HepG2 (cell line): ENCODE measurements around the gene MT1A. TPM values are rescaled to one million over a fixed set of nuclear protein-coding genes. Genes with fewer than 3 reads are reported as not detected.

Source experiments
- ATAC-seq: fragments of 200-7000 bp; cut with Tn5 transposase; 3 replicates; pipeline ENCODE4 v1.9.1; 2020; ENCODE audit warnings: mild to moderate bottlenecking, moderate library complexity
- BruUV-seq: library from RNA; stranded (reverse); fragments of 400-500 nt; replicated peaks from 2 replicates; lab custom pipeline; 2021; lab: Mats Ljungman, UMichigan
- CTCF ChIA-PET: fragments of 300-600 bp; formaldehyde crosslinking; extraction: SDS; loops from one replicate; lab custom pipeline; 2021; ENCODE audit warnings: low total read pairs, inconsistent platforms, low intra/inter-chr PET ratio; lab: Yijun Ruan, JAX
- POLR2A ChIA-PET: fragments of 350-600 bp; sonication (Branson Sonifier 250); formaldehyde crosslinking; loops from one replicate; lab custom pipeline; 2020; ENCODE audit warnings: antibody characterized with exemption, inconsistent platforms; lab: Yijun Ruan, JAX
- DNase-seq: peaks from one replicate; pipeline ENCODE4 v3.0.0-alpha.2; 2015; ENCODE audit warnings: low spot score
- FAIRE-seq: peaks from 3 replicates; lab custom pipeline; 2011; peaks lifted over from hg19 to GRCh38; lab: Jason Lieb, UNC
- H2AFZ ChIP-seq: one replicate; pipeline ENCODE4 v1.6.1; 2011; ENCODE audit warnings: low read length, inconsistent platforms
- H3K27ac ChIP-seq: fragments of 300-600 bp; 3 replicates; pipeline ENCODE4 v1.8.0; 2011; ENCODE audit warnings: mixed run types, mild to moderate bottlenecking, mixed read lengths, low read length, inconsistent platforms; ENCODE audit not compliant: insufficient read depth; ENCODE audit errors: extremely low read length
- H3K27me3 ChIP-seq, 2 experiments: fragments of 200-600 bp in 1 of 2; 2 replicates in 1 of 2; 3 replicates in 1 of 2; pipeline versions ENCODE4 v1.6.0 to v1.8.0; 2011; ENCODE audit warnings: low read length in 2 of 2, mild to moderate bottlenecking in 2 of 2, moderate library complexity in 2 of 2, inconsistent platforms in 1 of 2; ENCODE audit not compliant: insufficient read depth in 2 of 2, control insufficient read depth in 1 of 2
- H3K36me3 ChIP-seq, 2 experiments: fragments of 200-600 bp in 1 of 2; replicated peaks in 1 of 2; 2 replicates in 1 of 2; 3 replicates in 1 of 2; pipeline versions ENCODE4 v1.5.1 to v1.8.0; 2011; ENCODE audit warnings: low read length in 2 of 2, inconsistent platforms in 1 of 2; ENCODE audit not compliant: insufficient read depth in 2 of 2, control insufficient read depth in 1 of 2
- H3K4me1 ChIP-seq: 2 replicates; pipeline ENCODE4 v1.5.1; 2012; ENCODE audit warnings: low read length, inconsistent platforms; ENCODE audit not compliant: insufficient read depth
- H3K4me2 ChIP-seq: 2 replicates; pipeline ENCODE4 v1.6.0; 2011; ENCODE audit warnings: low read depth, low read length, inconsistent platforms
- H3K4me3 ChIP-seq, 3 experiments: fragments of 200-600 bp in 1 of 3; sonication (generic), shearing (Covaris generic) in 1 of 3; replicated peaks in 1 of 3; 2 replicates each; pipeline ENCODE4 v1.5.1; 2011 to 2016; ENCODE audit warnings: low read length in 3 of 3, inconsistent platforms in 2 of 3, low read depth in 2 of 3, mild to moderate bottlenecking in 2 of 3, control low read depth in 1 of 3, mixed read lengths in 1 of 3; ENCODE audit not compliant: insufficient read depth in 1 of 3
- H3K79me2 ChIP-seq: one replicate; pipeline ENCODE4 v1.6.1; 2011; ENCODE audit warnings: low read length, inconsistent platforms; ENCODE audit not compliant: insufficient read depth
- H3K9ac ChIP-seq: 2 replicates; pipeline ENCODE4 v1.6.0; 2011; ENCODE audit warnings: mild to moderate bottlenecking, low read depth, low read length, inconsistent platforms; ENCODE audit not compliant: insufficient read depth
- H3K9me3 ChIP-seq: 2 replicates; pipeline ENCODE4 v1.5.1; 2012; ENCODE audit warnings: mild to moderate bottlenecking, low read length
- H4K20me1 ChIP-seq: 2 replicates; pipeline ENCODE4 v1.6.0; 2011; ENCODE audit warnings: inconsistent platforms, mild to moderate bottlenecking, low read length, moderate library complexity; ENCODE audit not compliant: insufficient read depth
- AGO1 ChIP-seq: fragments of 200-400 bp; formaldehyde crosslinking; IDR thresholded peaks from 2 replicates; pipeline ENCODE4 v1.6.1; 2017; ENCODE audit warnings: mild to moderate bottlenecking, low read depth, low read length, moderate library complexity; ENCODE audit not compliant: poor library complexity, severe bottlenecking
- ESRRA ChIP-seq: sonication (generic); formaldehyde crosslinking; IDR thresholded peaks from 2 replicates; pipeline ENCODE4 v1.5.1; 2020; ENCODE audit warnings: mild to moderate bottlenecking, low read depth, missing genetic modification reagents
- GPN1 ChIP-seq: sonication (generic); formaldehyde crosslinking; IDR thresholded peaks from 2 replicates; pipeline ENCODE4 v1.5.1; 2020; ENCODE audit warnings: missing genetic modification reagents, borderline replicate concordance
- IRF9 ChIP-seq: sonication (generic); formaldehyde crosslinking; IDR thresholded peaks from 2 replicates; pipeline ENCODE4 v1.8.0; 2022; ENCODE audit warnings: missing genetic modification reagents, mild to moderate bottlenecking, borderline replicate concordance
- JARID2 ChIP-seq: sonication (generic); formaldehyde crosslinking; IDR thresholded peaks from 2 replicates; pipeline ENCODE4 v1.8.1; 2023; ENCODE audit warnings: missing genetic modification reagents, inconsistent platforms; ENCODE audit not compliant: insufficient replicate concordance
- NR1H2 ChIP-seq: sonication (generic); formaldehyde crosslinking; IDR thresholded peaks from 2 replicates; pipeline ENCODE4 v1.8.1; 2022; ENCODE audit warnings: low read depth, missing genetic modification reagents, borderline replicate concordance
- POGZ ChIP-seq: sonication (generic); formaldehyde crosslinking; IDR thresholded peaks from 2 replicates; pipeline ENCODE4 v1.4.0; 2020; ENCODE audit warnings: mild to moderate bottlenecking, missing genetic modification reagents
- RELA ChIP-seq: sonication (generic); formaldehyde crosslinking; IDR thresholded peaks from 2 replicates; pipeline ENCODE4 v1.4.0; 2020; ENCODE audit warnings: missing genetic modification reagents
- RFXANK ChIP-seq: IDR thresholded peaks from 2 replicates; pipeline ENCODE4 v1.6.1; 2016
- SALL2 ChIP-seq: sonication (generic); formaldehyde crosslinking; IDR thresholded peaks from 2 replicates; pipeline ENCODE4 v1.8.1; 2023; ENCODE audit warnings: mild to moderate bottlenecking, missing genetic modification reagents, inconsistent platforms
- ZBTB14 ChIP-seq: sonication (generic); formaldehyde crosslinking; IDR thresholded peaks from 2 replicates; pipeline ENCODE4 v1.4.0; 2020; ENCODE audit warnings: missing genetic modification reagents
- ZNF20 ChIP-seq: sonication (generic); formaldehyde crosslinking; IDR thresholded peaks from 2 replicates; pipeline ENCODE4 v1.4.0; 2020; ENCODE audit warnings: mild to moderate bottlenecking, moderate library complexity, missing genetic modification reagents
- ZNF329 ChIP-seq: sonication (generic); formaldehyde crosslinking; IDR thresholded peaks from 2 replicates; pipeline ENCODE4 v1.9.0; 2021; ENCODE audit warnings: low read depth, mild to moderate bottlenecking, missing genetic modification reagents
- ZNF607 ChIP-seq: sonication (generic); formaldehyde crosslinking; IDR thresholded peaks from 2 replicates; pipeline ENCODE4 v1.5.1; 2020; ENCODE audit warnings: missing genetic modification reagents, mild to moderate bottlenecking, borderline replicate concordance
- ZNF749 ChIP-seq: sonication (generic); formaldehyde crosslinking; IDR thresholded peaks from 2 replicates; pipeline ENCODE4 v1.8.0; 2022; ENCODE audit warnings: mild to moderate bottlenecking, missing genetic modification reagents, moderate library complexity, borderline replicate concordance
- ZNF780A ChIP-seq: sonication (generic); formaldehyde crosslinking; IDR thresholded peaks from 2 replicates; pipeline ENCODE4 v1.8.0; 2022; ENCODE audit warnings: mild to moderate bottlenecking, missing genetic modification reagents, moderate library complexity
- ZNF839 ChIP-seq: sonication (generic); formaldehyde crosslinking; IDR thresholded peaks from 2 replicates; pipeline ENCODE4 v1.4.0; 2020; ENCODE audit warnings: missing genetic modification reagents, mild to moderate bottlenecking, borderline replicate concordance
- WGBS: methylation state at CpG from one replicate; pipeline ENCODE4 v1.1.6; 2017; ENCODE audit warnings: low lambda C conversion rate; 5-methylcytosine and 5-hydroxymethylcytosine counted together
- in situ Hi-C: cut with HindIII; loops from 2 replicates; pipeline ENCODE4 v1.10.0; 2017; ENCODE audit warnings: low pct_unique_long_range_greater_than_20kb; ENCODE audit not compliant: extremely low pct_ligation_motif_present
- intact Hi-C: fragments of 100-400 bp; cut with micrococcal nuclease; formaldehyde crosslinking; loops from one replicate; pipeline ENCODE4 v1.10.0; 2022; ENCODE audit not compliant: unreplicated experiment
- polyA plus RNA-seq, 8 experiments: library from polyadenylated mRNA; depleted of rRNA in 3 of 8; stranded (reverse) in 7 of 8; unstranded in 1 of 8; fragments of >200 nt; fragmentation: Illumina TruSeq in 4 of 8; extraction: Trizol in 4 of 8; gene quantifications; 2 replicates each; pipeline versions ENCODE4 v1.2.1 to v1.2.3, GENCODE V29; 2011 to 2016; ENCODE audit warnings: low read depth in 4 of 8, missing spikeins in 1 of 8, mixed read lengths in 1 of 8; ENCODE audit not compliant: insufficient read depth in 1 of 8
- total RNA-seq, 5 experiments: library from RNA; depleted of rRNA; stranded (reverse); fragments of >200 nt; fragmentation: Illumina TruSeq; extraction: Trizol; gene quantifications; 2 replicates each; pipeline ENCODE4 v1.2.3, GENCODE V29; 2016; ENCODE audit warnings: low read depth in 1 of 5

The MT1A gene
- total and polyA plus RNA-seq, 2 of the 13 experiments (the other 11 are each of a cell fraction or from before 2014, with no cell fraction given) = 8.3 to 10.4 TPM

- no TSS peak for BruUV-seq
- Histone ChIP-seq H2AFZ (no peak overlapping the region), H3K4me1 (peaks cover 50% of the 10 kb centered on the region), H3K4me2 (no peak overlapping the region), H3K27ac (no peak overlapping the region), H3K9me3 (no peaks in the 10 kb centered on the region), H3K27me3 (peaks cover 0 to 7% of the 10 kb centered on the region in 2 experiments; a peak in 2 of 5 replicates), H3K79me2 (no peaks in the 10 kb centered on the region), H3K4me3 (no peak overlapping the region), H3K9ac (no peak overlapping the region), H4K20me1 (no peaks in the 10 kb centered on the region), H3K36me3 (no peaks in the 10 kb centered on the region)
- ATAC-seq (no peak), DNase-seq (no peak), FAIRE-seq (no peak)
- ChIA-PET POLR2A (interaction anchor here (0.5 to 3.4 kb wide), 2 partner anchors 21 to 83 kb away, joined by 3 to 39 read pairs; partner anchors contain the start of gene MT1E), CTCF (no interaction called here)
- intact Hi-C loops = loop anchor here (10.0 kb wide), 2 partner anchors 50 to 260 kb away; partner anchors contain the start of genes MT1B, MT1F and SLC12A3
- TF ChIP-seq ESRRA (CRISPR knock-in tag) (no peak), AGO1 (no peak), SALL2 (CRISPR knock-in tag) (no peak), GPN1 (CRISPR knock-in tag) (no peak), NR1H2 (CRISPR knock-in tag) (no peak), ZNF839 (CRISPR knock-in tag) (no peak)
- in situ Hi-C loops = loop anchor here (5.0 kb wide), 1 partner anchor 97 kb away; no protein-coding TSS in a partner anchor
- WGBS = 57% methylated on average over 4 of the region's 4 CpGs
Measured at GRCh38 chr16:56604966-56605365, 33.5 kb upstream of the MT1A start.

GRCh38 chr16:56605475-56605874, 33.0 kb upstream of the MT1A start:
- H3K4me3 ChIP-seq = no peak overlapping the region
- intact Hi-C loops (loop anchor here (10.0 kb wide), 2 partner anchors 49 to 259 kb away; partner anchors contain the start of genes MT1B, MT1F and SLC12A3), in situ Hi-C loops (no loop called here)
- H3K9ac ChIP-seq = no peak overlapping the region
- H4K20me1 ChIP-seq = no peaks in the 10 kb centered on the region
- H3K9me3 ChIP-seq = no peaks in the 10 kb centered on the region
- POLR2A ChIA-PET = interaction anchor here (2.3 to 3.4 kb wide), 2 partner anchors 21 to 154 kb away, joined by 11 to 39 read pairs; partner anchors contain the start of genes MT1E, NUDT21 and OGFOD1
- H2AFZ ChIP-seq = no peak overlapping the region
- no peaks in the 10 kb centered on the region for H3K36me3 ChIP-seq
- H3K4me1 ChIP-seq = peaks cover 55% of the 10 kb centered on the region
- no peak for FAIRE-seq
- no peak overlapping the region for H3K27ac ChIP-seq
- no TSS peak for BruUV-seq
- no peak for DNase-seq
- WGBS = 48% methylated on average over 1 of the region's 1 CpG
- H3K79me2 ChIP-seq = no peaks in the 10 kb centered on the region
- no peak for ATAC-seq
- CTCF ChIA-PET = no interaction called here
- H3K4me2 ChIP-seq = peak overlapping the region; percentile 91; the same call in 1 of the 2 replicates
- H3K27me3 ChIP-seq = peaks cover 0 to 7% of the 10 kb centered on the region in 2 experiments; a peak in 2 of 5 replicates
- TF ChIP-seq ZNF607 (CRISPR knock-in tag) (0 out of 2 replicates have a peak, but pooled peaks have one; percentile 34), ZBTB14 (CRISPR knock-in tag) (no peak), RELA (CRISPR knock-in tag) (no peak), RFXANK (no peak), POGZ (no peak), IRF9 (CRISPR knock-in tag) (peak; percentile 32; the same call in 1 of the 2 replicates), ZNF749 (CRISPR knock-in tag) (no peak), ZNF20 (CRISPR knock-in tag) (no peak), ZNF329 (CRISPR knock-in tag) (peak; percentile 98), ZNF780A (CRISPR knock-in tag) (no peak), JARID2 (CRISPR knock-in tag) (no peak)
